GM19438 (cell line): ENCODE data around the gene SUSD2.
"Not testable (repeated sequence)": the region's sequence is repeated elsewhere in the genome, so short reads cannot be mapped to it uniquely, and the experiment has no call there.

ENCODE experiments used
- ATAC-seq: cut with Tn5 transposase; IDR thresholded peaks from one replicate; pipeline ENCODE4 v1.9.1; 2021; ENCODE audit warnings: low read depth; ENCODE audit not compliant: unreplicated experiment

The SUSD2 gene

GRCh38 chr22:24176040-24176439, 5.2 kb upstream of the SUSD2 start:
- no peak for ATAC-seq

GRCh38 chr22:24176630-24177029, 4.7 kb upstream of the SUSD2 start:
- no peak for ATAC-seq

DNA sequence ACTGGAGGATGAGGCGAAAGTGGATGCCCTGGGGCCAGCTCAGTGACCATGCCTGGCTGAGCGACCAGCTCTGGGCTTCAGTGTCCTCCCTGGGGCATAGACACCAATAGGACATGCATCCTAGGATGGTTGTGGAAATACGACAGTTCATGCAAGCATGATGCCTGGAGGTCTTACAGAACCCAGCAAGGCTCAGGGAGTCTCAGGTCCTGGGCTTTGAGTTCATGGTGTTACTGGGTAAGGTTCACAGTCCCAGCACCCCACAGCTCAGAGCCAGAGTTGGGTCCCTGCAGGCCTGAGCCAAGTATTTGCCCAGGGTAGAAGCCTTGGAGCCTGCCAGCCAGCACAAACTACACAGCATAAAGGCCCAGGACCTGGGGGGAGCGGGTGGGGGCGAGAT, 4.2 kb upstream of the SUSD2 start:
- no peak for ATAC-seq

- ATAC-seq: no peak
Measured at GRCh38 chr22:24177456-24177855, 3.8 kb upstream of the SUSD2 start.

- ATAC-seq: no peak
Measured at GRCh38 chr22:24178021-24178431, 3.3 kb upstream of the SUSD2 start.

GRCh38 chr22:24178502-24179440, 2.5 kb upstream of the SUSD2 start:
- ATAC-seq: no peak

GRCh38 chr22:24179478-24180210, 1.6 kb upstream of the SUSD2 start:
- no peak for ATAC-seq

GRCh38 chr22:24180316-24181087, 785 bp upstream of the SUSD2 start:
- ATAC-seq: no peak

DNA sequence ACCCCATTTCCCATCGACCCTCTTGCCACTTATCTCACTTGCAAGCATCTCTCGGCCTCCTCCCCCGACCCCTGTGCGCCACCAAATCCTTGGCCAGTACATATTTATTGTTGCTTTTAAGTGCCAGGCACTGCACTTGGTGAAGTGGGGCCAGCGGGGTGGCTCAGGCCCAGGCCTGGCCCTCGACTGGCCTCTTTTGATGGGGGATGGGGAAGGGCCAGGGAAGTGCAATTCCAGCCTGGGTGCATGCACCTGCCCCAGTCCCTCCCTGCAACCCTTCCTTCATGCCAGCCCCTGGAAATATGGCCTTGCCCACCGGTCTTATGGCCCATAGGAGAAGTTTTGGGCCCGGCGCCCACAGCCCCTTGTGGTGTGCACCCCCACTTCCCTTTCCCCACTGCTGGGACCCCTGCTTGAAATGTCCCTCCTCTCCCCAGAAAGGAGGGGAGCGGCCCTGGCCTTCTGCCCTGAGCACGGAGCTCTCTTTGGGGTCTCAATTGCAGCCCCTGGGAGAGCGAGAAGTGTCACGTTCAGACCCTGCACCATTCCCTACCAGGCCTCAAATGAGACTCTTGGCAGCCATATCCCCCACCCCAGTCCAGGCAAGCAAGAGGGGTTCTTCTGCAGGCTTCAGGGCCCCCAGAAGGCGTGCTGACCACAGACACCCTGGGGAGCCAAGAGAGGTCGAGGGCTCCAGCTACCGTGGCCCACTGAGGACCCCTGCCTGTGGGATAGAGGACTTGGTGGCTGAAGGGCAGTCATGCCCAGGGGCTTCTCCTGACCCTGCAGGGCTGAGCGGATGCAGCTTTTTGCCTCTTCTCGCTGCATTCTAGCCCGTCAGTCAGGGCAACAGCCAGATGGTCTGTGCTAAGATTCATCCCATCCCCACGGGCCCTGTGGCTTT, 961 bp downstream of the SUSD2 start:
- no peak for ATAC-seq

DNA sequence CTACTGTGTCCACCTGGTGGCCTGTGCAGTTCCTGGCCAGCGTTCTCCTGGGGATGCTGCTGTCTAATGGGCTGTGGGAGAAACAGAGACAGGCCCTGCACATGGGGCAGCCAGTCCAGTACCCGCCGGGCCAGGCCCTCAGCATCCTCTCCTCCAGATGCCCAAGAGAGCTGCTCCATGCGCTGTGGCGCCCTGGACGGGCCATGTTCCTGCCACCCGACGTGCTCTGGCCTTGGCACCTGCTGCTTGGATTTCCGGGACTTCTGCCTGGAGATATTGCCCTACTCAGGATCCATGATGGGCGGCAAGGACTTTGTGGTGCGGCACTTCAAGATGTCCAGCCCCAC, 1.6 kb downstream of the SUSD2 start:
- not testable (repeated sequence) for ATAC-seq

DNA sequence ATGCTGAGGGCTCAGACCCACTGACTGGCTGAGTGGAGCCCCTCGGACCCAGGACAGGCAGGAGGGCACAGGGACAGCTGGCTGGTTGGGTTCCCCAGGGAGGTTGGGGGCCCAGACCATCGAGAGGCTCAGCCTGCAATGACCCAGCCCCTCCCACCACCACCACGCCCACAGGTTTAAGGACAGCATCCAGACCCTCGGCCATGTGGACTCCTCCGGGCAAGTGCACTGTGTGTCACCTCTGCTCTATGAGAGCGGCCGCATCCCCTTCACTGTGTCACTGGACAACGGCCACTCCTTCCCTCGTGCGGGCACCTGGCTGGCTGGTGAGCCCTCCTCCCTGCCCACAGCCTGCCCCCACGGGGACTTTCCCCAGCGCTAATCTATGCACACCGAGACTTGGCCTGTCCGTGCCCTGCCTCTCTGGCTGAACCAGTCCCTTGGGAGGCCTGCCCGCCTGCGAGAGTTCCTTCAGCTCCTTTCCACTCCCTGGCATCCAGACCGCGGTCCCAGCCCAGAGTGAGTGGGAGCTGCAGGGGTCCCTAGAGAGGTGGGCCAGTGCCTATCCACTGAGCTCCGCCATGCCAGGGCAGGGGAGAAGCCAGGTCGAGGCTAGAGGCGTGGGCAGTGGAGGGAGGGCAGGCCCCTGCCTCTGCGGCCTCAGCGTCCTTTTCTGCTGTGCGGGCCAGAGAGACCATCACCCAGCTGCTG, 2.2 kb downstream of the SUSD2 start:
- ATAC-seq: no peak

DNA sequence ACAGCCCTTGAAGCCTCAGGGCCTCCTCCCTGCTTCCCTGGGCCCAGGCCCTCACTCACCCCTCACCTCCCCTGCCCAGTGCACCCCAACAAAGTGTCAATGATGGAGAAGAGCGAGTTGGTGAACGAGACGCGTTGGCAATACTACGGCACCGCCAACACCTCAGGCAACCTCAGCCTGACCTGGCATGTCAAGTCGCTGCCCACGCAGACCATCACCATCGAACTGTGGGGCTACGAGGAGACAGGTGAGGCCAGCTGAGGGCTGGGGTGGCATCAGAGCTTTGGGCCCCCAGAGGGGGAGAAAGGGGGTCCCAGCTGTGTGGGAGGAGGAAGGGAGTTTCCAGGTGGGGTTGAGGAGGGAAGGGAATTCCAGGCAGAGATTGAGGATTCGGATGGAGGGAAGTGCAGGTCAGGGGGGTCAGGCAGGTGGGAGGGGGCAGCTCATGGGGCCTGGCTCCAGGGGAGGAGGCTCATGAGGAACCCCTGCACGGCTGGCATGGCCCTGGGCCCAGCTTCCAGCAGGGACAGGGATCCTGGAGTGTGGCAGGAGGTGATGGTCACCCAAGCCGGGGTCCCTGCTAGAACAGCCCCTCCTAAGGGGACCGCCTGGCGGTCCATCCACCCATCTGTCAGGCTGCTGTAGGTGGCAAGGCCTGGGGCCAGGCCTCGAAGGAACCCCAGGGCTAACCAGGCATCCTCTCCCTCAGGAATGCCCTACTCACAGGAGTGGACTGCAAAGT, 2.9 kb downstream of the SUSD2 start:
- ATAC-seq: no peak

DNA sequence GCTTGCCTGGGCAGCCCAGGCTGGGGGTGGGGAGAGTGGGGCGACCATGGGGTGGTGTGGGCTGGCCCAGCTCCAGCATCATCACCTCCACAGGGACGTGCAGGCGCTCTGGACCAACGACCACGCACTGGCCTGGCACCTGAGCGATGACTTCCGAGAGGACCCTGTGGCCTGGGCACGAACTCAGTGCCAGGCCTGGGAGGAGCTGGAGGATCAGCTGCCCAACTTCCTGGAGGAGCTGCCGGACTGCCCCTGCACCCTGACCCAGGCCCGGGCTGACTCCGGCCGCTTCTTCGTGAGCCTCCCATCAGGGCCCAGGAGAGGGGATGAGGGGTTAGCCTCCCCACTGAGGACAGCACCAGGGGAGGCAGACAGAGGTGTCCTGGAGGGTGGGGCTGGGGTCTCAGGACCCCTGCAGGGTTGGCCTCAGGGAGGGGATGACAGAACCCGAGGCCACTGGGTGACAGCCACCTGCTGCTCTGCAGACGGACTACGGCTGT, 3.8 kb downstream of the SUSD2 start:
- ATAC-seq: no peak

DNA sequence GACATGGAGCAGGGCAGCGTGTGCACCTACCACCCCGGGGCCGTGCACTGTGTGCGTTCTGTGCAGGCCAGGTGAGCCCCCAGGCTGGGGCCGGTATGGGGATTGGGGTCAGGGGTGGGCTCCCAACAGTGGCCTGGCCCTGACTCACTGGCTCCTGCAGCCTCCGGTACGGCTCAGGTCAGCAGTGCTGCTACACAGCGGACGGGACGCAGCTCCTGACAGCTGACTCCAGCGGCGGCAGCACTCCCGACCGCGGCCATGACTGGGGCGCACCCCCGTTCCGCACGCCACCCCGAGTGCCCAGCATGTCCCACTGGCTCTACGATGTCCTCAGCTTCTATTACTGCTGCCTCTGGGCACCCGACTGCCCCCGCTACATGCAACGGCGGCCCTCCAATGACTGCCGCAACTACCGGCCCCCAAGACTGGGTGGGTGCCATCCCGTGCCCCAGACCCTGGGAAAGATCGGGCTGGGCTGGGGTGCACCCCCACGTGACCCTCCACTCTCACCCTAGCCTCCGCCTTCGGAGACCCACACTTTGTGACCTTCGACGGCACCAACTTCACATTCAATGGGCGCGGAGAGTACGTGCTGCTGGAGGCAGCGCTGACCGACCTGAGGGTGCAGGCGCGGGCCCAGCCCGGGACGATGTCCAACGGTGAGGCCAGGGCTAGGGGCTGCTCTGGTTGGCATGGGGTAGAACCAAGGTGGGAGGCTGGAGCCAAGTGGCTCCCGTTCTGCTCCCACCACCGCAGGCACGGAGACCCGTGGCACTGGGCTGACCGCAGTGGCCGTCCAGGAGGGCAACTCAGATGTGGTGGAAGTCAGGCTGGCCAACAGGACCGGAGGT, 4.4 kb downstream of the SUSD2 start:
- ATAC-seq: no peak

DNA sequence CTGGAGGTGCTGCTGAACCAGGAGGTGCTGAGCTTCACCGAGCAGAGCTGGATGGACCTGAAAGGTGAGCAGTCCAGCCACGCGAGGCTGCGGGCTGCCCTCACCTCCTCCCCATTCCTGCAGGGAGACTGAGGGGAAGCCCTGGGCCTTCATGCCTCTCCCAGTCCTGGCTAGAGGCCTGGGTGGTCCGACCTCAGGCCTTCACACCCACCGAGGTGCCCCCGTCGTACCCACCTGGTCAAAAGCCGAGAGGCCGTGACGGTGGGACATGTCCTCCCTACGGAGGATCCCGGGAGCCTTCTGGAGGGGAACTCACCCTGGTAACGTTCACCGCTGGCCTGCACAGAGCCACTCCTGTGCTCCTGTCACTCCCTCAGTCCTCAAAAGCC, 5.1 kb downstream of the SUSD2 start:
- ATAC-seq: no peak

- no peak for ATAC-seq
Measured at GRCh38 chr22:24186892-24187670, 5.8 kb downstream of the SUSD2 start.
